ENCODE data around the gene DHX29.

DNA sequence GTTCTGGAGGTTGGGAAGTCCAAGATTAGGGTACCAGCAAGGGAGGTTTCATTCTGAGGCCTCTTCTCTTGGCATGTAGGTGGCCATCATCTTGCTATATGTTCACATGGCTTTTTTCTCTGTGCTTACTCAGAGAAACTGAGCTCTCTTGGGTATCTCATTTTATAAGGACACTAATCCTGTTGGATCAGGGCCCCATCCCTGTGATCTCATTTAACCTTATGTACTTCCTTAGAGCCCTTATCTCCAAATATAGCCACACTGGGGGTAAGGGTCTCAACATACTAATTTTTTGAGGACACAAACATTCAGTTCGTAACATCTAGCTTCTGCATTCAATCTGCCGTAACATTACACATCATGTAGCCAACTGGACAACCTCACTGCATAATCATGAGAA lies 6.6 kb downstream of the DHX29 start:
- no peak for TF ChIP-seq ZNF8 (CRISPR knock-in tag; IDR thresholded peaks at IDR 0.05)
- TF ChIP-seq RARB (CRISPR knock-in tag; IDR thresholded peaks at IDR 0.05): no peak
- TF ChIP-seq ARNTL (CRISPR knock-in tag; IDR thresholded peaks at IDR 0.05; ENCODE audit: borderline replicate concordance, low read depth): no peak
- no peak for TF ChIP-seq BACH2 (CRISPR knock-in tag; IDR thresholded peaks at IDR 0.05; ENCODE audit: borderline replicate concordance)
- TF ChIP-seq TOX (CRISPR knock-in tag; IDR thresholded peaks at IDR 0.05; ENCODE audit: borderline replicate concordance): no peak
- no peak for TF ChIP-seq ZFP3 (CRISPR knock-in tag; IDR thresholded peaks at IDR 0.05)
- no peak for TF ChIP-seq PATZ1 (CRISPR knock-in tag; IDR thresholded peaks at IDR 0.05; ENCODE audit: borderline replicate concordance)
- no peak for TF ChIP-seq POU6F1 (CRISPR knock-in tag; IDR thresholded peaks at IDR 0.05; ENCODE audit: borderline replicate concordance, low read depth)
- TF ChIP-seq CSDC2 (CRISPR knock-in tag; IDR thresholded peaks at IDR 0.05): no peak
